Measurements from ENCODE around the gene TMC5.

DNA sequence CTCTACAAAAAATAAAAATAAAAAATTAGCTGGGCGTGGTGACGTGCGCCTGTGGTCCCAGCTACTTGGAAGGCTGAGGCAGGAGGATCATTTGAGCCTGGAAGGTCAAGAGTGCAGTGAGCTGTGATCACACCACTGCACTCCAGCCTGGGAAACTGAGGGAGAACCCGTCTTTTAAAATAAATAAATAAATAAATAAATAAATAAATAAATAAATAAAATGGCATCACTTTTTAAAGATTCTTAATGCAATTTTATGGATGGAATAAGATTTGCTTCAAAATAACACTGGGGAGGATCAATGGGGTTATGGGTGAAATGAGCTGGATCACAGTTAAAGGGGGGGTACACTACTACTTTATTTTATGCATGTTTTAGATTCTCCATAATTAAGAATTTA lies 89.3 kb downstream of the TMC5 start:
- TF ChIP-seq CTCF (IDR thresholded peaks at IDR 0.05) = no peak
- no peak for TF ChIP-seq EZH2 (IDR thresholded peaks at IDR 0.05)
- no peak for TF ChIP-seq EZH2phosphoT487 (IDR thresholded peaks at IDR 0.05)

Measured in neural progenitor cell (in vitro differentiated cells).